ENCODE results near the gene NR1D2. TPM values are rescaled to one million over a fixed set of nuclear protein-coding genes. Genes with fewer than 3 reads are reported as not detected.
A peak's percentile ranks its signal among the peaks of the same experiment; 100 is the strongest.

Gene NR1D2
- total and polyA plus RNA-seq, 2 donors from 2014 or later = 7.1 to 49.3 TPM

- intact Hi-C loops (cut with DNase I) = no loop called here
- DNase-seq (no peak), FAIRE-seq (no peak)
- Histone ChIP-seq H3K9me3 (ENCODE audit: control insufficient read depth in 2 of 3, insufficient read depth in 1 of 3, low read length in 3 of 3) (no peaks in the 10 kb centered on the region), H3K27me3 (ENCODE audit: control insufficient read depth, insufficient read depth, low read length) (no peaks in the 10 kb centered on the region), H3K9ac (ENCODE audit: low read length in 3 of 3) (no peak overlapping the region), H3K4me1 (ENCODE audit: control insufficient read depth in 2 of 3, insufficient read depth in 2 of 3, low read depth in 1 of 3, low read length in 3 of 3) (no peaks in the 10 kb centered on the region), H3K4me3 (ENCODE audit: low read length in 3 of 3) (no peak overlapping the region), H3K27ac (ENCODE audit: low read depth in 2 of 2, low read length in 2 of 2) (no peak overlapping the region), H3K36me3 (ENCODE audit: control insufficient read depth in 2 of 3, insufficient read depth in 3 of 3, low read length in 3 of 3) (peaks cover 5 to 40% (median 17%) of the 10 kb centered on the region in 3 donors)
- no peak for TF ChIP-seq CTCF (IDR thresholded peaks at IDR 0.05; ENCODE audit: borderline replicate concordance, extremely low read depth, insufficient read depth)
These were observed 16.8 kb downstream of the NR1D2 start for GRCh38 chr3:23961913-23962312.

GRCh38 chr3:23964537-23965235, 19.6 kb downstream of the NR1D2 start:
- Histone ChIP-seq H3K9ac (ENCODE audit: low read length in 3 of 3) (no peak overlapping the region), H3K27ac (ENCODE audit: low read depth in 2 of 2, low read length in 2 of 2) (no peak overlapping the region), H3K4me1 (ENCODE audit: control insufficient read depth in 2 of 3, insufficient read depth in 2 of 3, low read depth in 1 of 3, low read length in 3 of 3) (no peaks in the 10 kb centered on the region), H3K36me3 (ENCODE audit: control insufficient read depth in 2 of 3, insufficient read depth in 3 of 3, low read length in 3 of 3) (peaks cover 6 to 41% (median 23%) of the 10 kb centered on the region in 3 donors), H3K9me3 (ENCODE audit: control insufficient read depth in 2 of 3, insufficient read depth in 1 of 3, low read length in 3 of 3) (no peaks in the 10 kb centered on the region), H3K4me3 (ENCODE audit: low read length in 3 of 3) (no peak overlapping the region), H3K27me3 (ENCODE audit: control insufficient read depth, insufficient read depth, low read length) (no peaks in the 10 kb centered on the region)
- no peak for TF ChIP-seq CTCF (IDR thresholded peaks at IDR 0.05; ENCODE audit: borderline replicate concordance, extremely low read depth, insufficient read depth)
- FAIRE-seq = no peak
- intact Hi-C loops (cut with DNase I) = no loop called here
- no peak for DNase-seq

- no peak for TF ChIP-seq CTCF (IDR thresholded peaks at IDR 0.05; ENCODE audit: borderline replicate concordance, extremely low read depth, insufficient read depth)
- FAIRE-seq = no peak
- no peak overlapping the region for H3K9ac ChIP-seq (ENCODE audit: low read length in 3 of 3)
- no peaks in the 10 kb centered on the region for H3K27me3 ChIP-seq (ENCODE audit: control insufficient read depth, insufficient read depth, low read length)
- H3K36me3 ChIP-seq (ENCODE audit: control insufficient read depth in 2 of 3, insufficient read depth in 3 of 3, low read length in 3 of 3) = peaks cover 5 to 30% (median 22%) of the 10 kb centered on the region in 3 donors
- no peak overlapping the region for H3K27ac ChIP-seq (ENCODE audit: low read depth in 2 of 2, low read length in 2 of 2)
- H3K4me1 ChIP-seq (ENCODE audit: control insufficient read depth in 2 of 3, insufficient read depth in 2 of 3, low read depth in 1 of 3, low read length in 3 of 3) = no peaks in the 10 kb centered on the region
- H3K9me3 ChIP-seq (ENCODE audit: control insufficient read depth in 2 of 3, insufficient read depth in 1 of 3, low read length in 3 of 3) = no peaks in the 10 kb centered on the region
- peak in 2 of 5 donors; percentile 40 to 73 for DNase-seq
- intact Hi-C loops (cut with DNase I) = no loop called here
- H3K4me3 ChIP-seq (ENCODE audit: low read length in 3 of 3) = no peak overlapping the region
These were observed 21.2 kb downstream of the NR1D2 start for GRCh38 chr3:23966328-23966727.
